ENCODE data around the gene TOX4.

The TOX4 gene

GRCh38 chr14:21535545-21536417 lies 58.8 kb downstream of the TOX4 start:
- H3K27ac ChIP-seq (ENCODE audit: poor library complexity, severe bottlenecking) = no peak overlapping the region
- no peaks in the 10 kb centered on the region for H3K9me3 ChIP-seq (ENCODE audit: severe bottlenecking)
- DNase-seq (ENCODE audit: low spot score) = no peak
- ATAC-seq (ENCODE audit: low read depth) = peak; percentile 35; the same call in 2 of the 3 replicates
- no peaks in the 10 kb centered on the region for H3K36me3 ChIP-seq (ENCODE audit: low read depth)
- H3K4me3 ChIP-seq (ENCODE audit: severe bottlenecking) = no peak overlapping the region
- TF ChIP-seq CTCF (IDR thresholded peaks at IDR 0.05; ENCODE audit: poor library complexity, severe bottlenecking) = no peak
- H3K27me3 ChIP-seq (ENCODE audit: insufficient read depth, poor library complexity, severe bottlenecking) = peaks cover 23% of the 10 kb centered on the region
- peaks cover 2% of the 10 kb centered on the region for H3K4me1 ChIP-seq (ENCODE audit: insufficient read depth, poor library complexity, severe bottlenecking)

GRCh38 chr14:21536418-21537089 lies 59.6 kb downstream of the TOX4 start:
- Histone ChIP-seq H3K27ac (ENCODE audit: poor library complexity, severe bottlenecking) (no peak overlapping the region), H3K27me3 (ENCODE audit: insufficient read depth, poor library complexity, severe bottlenecking) (peaks cover 23% of the 10 kb centered on the region), H3K4me3 (ENCODE audit: severe bottlenecking) (no peak overlapping the region), H3K36me3 (ENCODE audit: low read depth) (no peaks in the 10 kb centered on the region), H3K9me3 (ENCODE audit: severe bottlenecking) (no peaks in the 10 kb centered on the region), H3K4me1 (ENCODE audit: insufficient read depth, poor library complexity, severe bottlenecking) (no peaks in the 10 kb centered on the region)
- ATAC-seq (ENCODE audit: low read depth) (peak; percentile 48), DNase-seq (ENCODE audit: low spot score) (no peak)
- TF ChIP-seq CTCF (IDR thresholded peaks at IDR 0.05; ENCODE audit: poor library complexity, severe bottlenecking) = no peak

GRCh38 chr14:21537090-21537424 lies 60.1 kb downstream of the TOX4 start:
- H3K27me3 ChIP-seq (ENCODE audit: insufficient read depth, poor library complexity, severe bottlenecking) = peaks cover 23% of the 10 kb centered on the region
- DNase-seq (ENCODE audit: low spot score) = no peak
- no peak for ATAC-seq (ENCODE audit: low read depth)
- H3K27ac ChIP-seq (ENCODE audit: poor library complexity, severe bottlenecking) = no peak overlapping the region
- H3K9me3 ChIP-seq (ENCODE audit: severe bottlenecking) = no peaks in the 10 kb centered on the region
- no peak overlapping the region for H3K4me3 ChIP-seq (ENCODE audit: severe bottlenecking)
- H3K4me1 ChIP-seq (ENCODE audit: insufficient read depth, poor library complexity, severe bottlenecking) = no peaks in the 10 kb centered on the region
- H3K36me3 ChIP-seq (ENCODE audit: low read depth) = no peaks in the 10 kb centered on the region
- TF ChIP-seq CTCF (IDR thresholded peaks at IDR 0.05; ENCODE audit: poor library complexity, severe bottlenecking) = no peak

- Histone ChIP-seq H3K4me3 (ENCODE audit: severe bottlenecking) (no peak overlapping the region), H3K9me3 (ENCODE audit: severe bottlenecking) (no peaks in the 10 kb centered on the region), H3K4me1 (ENCODE audit: insufficient read depth, poor library complexity, severe bottlenecking) (no peaks in the 10 kb centered on the region), H3K27ac (ENCODE audit: poor library complexity, severe bottlenecking) (no peak overlapping the region), H3K36me3 (ENCODE audit: low read depth) (no peaks in the 10 kb centered on the region), H3K27me3 (ENCODE audit: insufficient read depth, poor library complexity, severe bottlenecking) (peaks cover 23% of the 10 kb centered on the region)
- DNase-seq (ENCODE audit: low spot score) (no peak), ATAC-seq (ENCODE audit: low read depth) (no peak)
- no peak for TF ChIP-seq CTCF (IDR thresholded peaks at IDR 0.05; ENCODE audit: poor library complexity, severe bottlenecking)
Observed at GRCh38 chr14:21539189-21539940, 62.4 kb downstream of the TOX4 start.
